ENCODE measurements around the gene ARHGEF19. TPM values are rescaled to one million over a fixed set of nuclear protein-coding genes. Genes with fewer than 3 reads are reported as not detected.

Gene ARHGEF19
- total RNA-seq, 1 experiment from 2014 or later: 21.1 TPM

DNA sequence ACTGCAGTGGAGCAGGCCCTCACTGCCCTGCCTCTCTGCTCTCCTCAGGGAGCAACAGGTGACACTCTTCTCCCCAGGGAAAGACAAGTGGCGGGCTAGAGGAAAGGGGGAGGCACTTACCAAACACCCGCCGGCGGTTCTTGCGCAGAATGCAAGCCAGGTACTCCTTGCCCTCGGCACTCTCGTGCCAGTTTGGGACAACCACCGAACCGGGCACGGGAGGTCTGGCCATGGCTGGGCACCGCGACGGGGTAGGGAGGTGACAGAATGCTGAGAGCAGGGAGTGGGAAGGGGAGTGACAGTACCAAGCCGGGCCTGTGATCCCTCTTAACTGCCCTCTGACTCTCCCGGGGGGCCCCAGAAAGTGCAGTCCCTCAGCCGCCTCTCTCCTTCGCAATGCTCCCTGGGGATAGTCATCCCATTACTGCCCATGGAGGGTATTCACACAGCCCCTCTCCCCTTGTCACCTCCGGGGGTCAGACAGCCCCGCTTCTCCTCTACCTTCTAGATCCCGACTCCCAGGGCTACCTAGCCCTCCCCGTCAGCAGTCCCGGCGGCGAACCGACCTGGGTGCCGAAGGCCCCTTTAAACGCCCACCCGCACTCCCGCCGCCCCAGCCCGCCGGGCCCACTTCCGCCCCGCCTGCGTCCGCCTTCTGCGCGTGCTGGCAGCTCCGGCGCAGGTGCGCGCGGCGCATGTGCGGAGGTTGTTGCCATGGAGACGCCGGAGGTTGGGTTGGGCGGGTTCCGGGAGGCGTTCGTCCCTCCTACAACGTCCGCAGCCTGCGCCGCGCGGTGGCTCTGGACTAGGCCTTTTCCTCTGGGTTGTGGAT, 24.3 kb upstream of the ARHGEF19 start, which contains the start of gene CPLANE2:
Gene CPLANE2, minus strand, starts transcription at position 673 of the 832 bp plus-strand sequence. Its CDS starts 441 bp downstream, at position 232.
- WGBS (ENCODE audit: extremely low coverage, insufficient read length, low lambda C conversion rate): no CpG with 5 or more reads among the region's 57 CpGs

More for the DNA sequence above, 24.3 kb upstream of the ARHGEF19 start, which contains the start of gene CPLANE2:
- Histone ChIP-seq H3K27me3 (ENCODE audit: insufficient read depth, low read length) (no peaks in the 10 kb centered on the region), H4K5ac (ENCODE audit: insufficient read length, low read depth, low read length) (no peak within 1 kb of the TSS), H2BK15ac (ENCODE audit: low read depth, low read length) (no peak within 1 kb of the TSS), H2BK20ac (ENCODE audit: low read depth, low read length, poor library complexity, severe bottlenecking) (no peak within 1 kb of the TSS), H3T11ph (ENCODE audit: low read length) (no peak within 1 kb of the TSS), H2AFZ (ENCODE audit: low read length) (no peak within 1 kb of the TSS), H3K79me1 (ENCODE audit: insufficient read depth, low read depth, low read length, poor library complexity, severe bottlenecking) (no peaks in the 10 kb centered on the region), H3K23me2 (ENCODE audit: insufficient read length, low read depth, low read length, poor library complexity, severe bottlenecking) (peaks cover 6% of the 10 kb centered on the region), H4K20me1 (ENCODE audit: control insufficient read depth, insufficient read depth, insufficient read length) (no peaks in the 10 kb centered on the region), H3K79me2 (ENCODE audit: insufficient read depth, low read length) (no peaks in the 10 kb centered on the region), H3K9me3 (ENCODE audit: control insufficient read depth, low read depth, low read length) (no peaks in the 10 kb centered on the region), H3K4ac (ENCODE audit: low read depth, low read length) (no peak within 1 kb of the TSS), H2BK12ac (ENCODE audit: insufficient read length, low read depth, low read length) (no peak within 1 kb of the TSS), H3K56ac (ENCODE audit: insufficient read length, low read depth, low read length) (no peak within 1 kb of the TSS), H3K18ac (ENCODE audit: insufficient read length, low read depth, low read length) (no peak within 1 kb of the TSS), H3K14ac (ENCODE audit: insufficient read depth, low read length) (no peak within 1 kb of the TSS), H4K91ac (ENCODE audit: insufficient read length, low read depth, low read length) (no peak within 1 kb of the TSS), H3K27ac (ENCODE audit: insufficient read length, low read depth, low read length) (no peak within 1 kb of the TSS), H3K4me1 (ENCODE audit: insufficient read depth, low read length) (0 out of 2 replicates have a peak, but pooled peaks cover 5% of the 10 kb centered on the region), H2BK5ac (ENCODE audit: insufficient read length, low read length) (no peak within 1 kb of the TSS), H2AK5ac (ENCODE audit: insufficient read length, low read length) (no peak within 1 kb of the TSS), H3K4me2 (ENCODE audit: insufficient read depth, insufficient read length, low read length) (peak within 1 kb of the TSS; percentile 83), H3K9ac (ENCODE audit: extremely low read depth, insufficient read length, low read length) (no peak within 1 kb of the TSS), H2BK120ac (ENCODE audit: low read depth, low read length, poor library complexity, severe bottlenecking) (no peak within 1 kb of the TSS), H3K23ac (ENCODE audit: insufficient read length, low read depth, low read length) (no peak within 1 kb of the TSS), H4K8ac (replicated peaks; ENCODE audit: insufficient read length, low read depth, low read length) (no peak within 1 kb of the TSS)
- TF ChIP-seq CTCF (conservative IDR thresholded peaks at IDR 0.05): no peak; the same call in 1 of the 3 replicates
- H3K9me3 Mint-ChIP-seq: no peaks in the 10 kb centered on the region; a peak in 2 of 5 replicates
- H3K27me3 Mint-ChIP-seq (ENCODE audit: low read depth): peaks cover 5% of the 10 kb centered on the region
- H3K4me3 Mint-ChIP-seq: peak within 1 kb of the TSS; percentile 85 to 89
- H3K36me3 Mint-ChIP-seq (ENCODE audit: insufficient read depth in 1 of 3, low read depth in 3 of 3): no peaks in the 10 kb centered on the region; a peak in 1 of 7 replicates
- peak; percentile 95 for DNase-seq
- H3K4me1 Mint-ChIP-seq: peaks cover 6 to 18% of the 10 kb centered on the region in 2 experiments
- H3K27ac Mint-ChIP-seq: peak within 1 kb of the TSS; percentile 70 to 92 (median 89); a peak in 5 of 7 replicates
